Caco-2 (cell line): ENCODE data around the gene PAXIP1. TPM values are rescaled to one million over a fixed set of nuclear protein-coding genes. Genes with fewer than 3 reads are reported as not detected.

Experiments
- BruUV-seq: library from RNA; stranded (reverse); fragments of 400-500 nt; replicated peaks from 2 replicates; lab custom pipeline; 2021; lab: Mats Ljungman, UMichigan
- CTCF ChIA-PET: fragments of 300-600 bp; sonication (Branson Sonifier 250); formaldehyde crosslinking; loops from one replicate; lab custom pipeline; 2022; ENCODE audit warnings: antibody characterized with exemption; lab: Charles Lee
- POLR2A ChIA-PET: fragments of 300-600 bp; sonication (Branson Sonifier 250); formaldehyde crosslinking; loops from one replicate; lab custom pipeline; 2022; ENCODE audit warnings: antibody characterized with exemption; lab: Charles Lee
- DNase-seq, 2 experiments: peaks; one replicate each; pipeline versions ENCODE4 v3.0.0 to v3.0.0-alpha.2; 2020 to 2022
- H3K27me3 ChIP-seq: replicated peaks from 2 replicates; pipeline ENCODE4 v1.6.0; 2011; ENCODE audit warnings: low read length; ENCODE audit not compliant: control insufficient read depth, insufficient read depth
- H3K36me3 ChIP-seq: 2 replicates; pipeline ENCODE4 v1.5.1; 2011; ENCODE audit warnings: low read length; ENCODE audit not compliant: control insufficient read depth, insufficient read depth
- H3K4me1 ChIP-seq: fragments of 250-450 bp; sonication (Bioruptor Pico); 2 replicates; pipeline ENCODE4 v1.5.1; 2020; ENCODE audit warnings: mild to moderate bottlenecking
- H3K4me3 ChIP-seq: 2 replicates; pipeline ENCODE4 v1.5.1; 2011; ENCODE audit warnings: low read depth, mild to moderate bottlenecking, control low read depth, low read length
- H3K9me3 ChIP-seq: fragments of 250-450 bp; sonication (Bioruptor Pico); 2 replicates; pipeline ENCODE4 v1.5.1; 2020; ENCODE audit warnings: mild to moderate bottlenecking, moderate library complexity
- H3K27ac Mint-ChIP-seq: one replicate; pipeline ENCODE4 v1.8.0; 2022; ENCODE audit warnings: mixed read lengths; ENCODE audit not compliant: unreplicated experiment
- H3K27me3 Mint-ChIP-seq: one replicate; pipeline ENCODE4 v1.8.0; 2022; ENCODE audit warnings: mixed read lengths; ENCODE audit not compliant: insufficient read depth, unreplicated experiment
- H3K36me3 Mint-ChIP-seq: one replicate; pipeline ENCODE4 v1.8.0; 2022; ENCODE audit warnings: mild to moderate bottlenecking, mixed read lengths; ENCODE audit not compliant: insufficient read depth, unreplicated experiment
- H3K4me1 Mint-ChIP-seq: one replicate; pipeline ENCODE4 v1.8.0; 2022; ENCODE audit warnings: low read depth, mixed read lengths; ENCODE audit not compliant: unreplicated experiment
- H3K4me3 Mint-ChIP-seq: one replicate; pipeline ENCODE4 v1.8.0; 2022; ENCODE audit warnings: mild to moderate bottlenecking, moderate library complexity, mixed read lengths; ENCODE audit not compliant: unreplicated experiment
- H3K9me3 Mint-ChIP-seq: one replicate; pipeline ENCODE4 v1.8.0; 2022; ENCODE audit warnings: mixed read lengths; ENCODE audit not compliant: unreplicated experiment
- intact Hi-C: fragments of 100-400 bp; cut with micrococcal nuclease; formaldehyde crosslinking; loops from one replicate; pipeline ENCODE4 v1.10.0; 2022; ENCODE audit not compliant: unreplicated experiment
- total RNA-seq: library from RNA; stranded (reverse); gene quantifications from 2 replicates; pipeline ENCODE4 v1.2.3, GENCODE V29; 2022
- TF ChIP-seq, protein P1 (sequence below), 2 experiments: fragments of 200-600 bp in 1 of 2; IDR thresholded peaks; 1 replicate in 1 of 2; 2 replicates in 1 of 2; pipeline versions ENCODE4 v1.5.1 to v1.8.0; 2011 to 2022; ENCODE audit warnings: antibody characterized with exemption in 1 of 2, control low read depth in 1 of 2, inconsistent platforms in 1 of 2, low read depth in 1 of 2, low read length in 1 of 2, mild to moderate bottlenecking in 1 of 2, moderate library complexity in 1 of 2; ENCODE audit not compliant: insufficient read depth in 1 of 2, severe bottlenecking in 1 of 2, unreplicated experiment in 1 of 2

PAXIP1 gene
- total RNA-seq, 1 experiment from 2014 or later: 31.5 TPM

DNA sequence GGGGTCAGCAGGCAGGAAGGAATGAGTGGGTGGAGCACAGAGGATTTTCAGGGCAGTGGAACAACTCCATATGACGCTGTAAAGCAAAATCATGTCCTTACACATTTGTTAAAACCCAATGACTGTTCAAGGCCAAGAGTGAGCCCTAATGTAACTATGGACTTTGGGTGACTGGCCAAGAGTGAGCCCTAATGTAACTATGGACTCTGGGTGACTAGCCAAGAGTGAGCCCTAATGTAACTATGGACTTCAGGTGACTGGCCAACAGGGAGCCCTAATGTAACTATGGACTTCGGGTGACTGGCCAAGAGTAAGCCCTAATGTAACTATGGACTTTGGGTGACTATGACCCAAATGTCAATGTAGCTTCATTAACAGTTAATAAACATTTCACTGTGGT is 52.0 kb downstream of the PAXIP1 start:
- no TSS peak for BruUV-seq
- no peaks in the 10 kb centered on the region for H3K9me3 Mint-ChIP-seq
- intact Hi-C loops: loop anchor here (5.0 kb wide), 1 partner anchor 39 kb away; no protein-coding TSS in a partner anchor
- no peaks in the 10 kb centered on the region for H3K27me3 Mint-ChIP-seq
- Histone ChIP-seq H3K4me3 (no peak overlapping the region), H3K27me3 (no peaks in the 10 kb centered on the region), H3K9me3 (no peaks in the 10 kb centered on the region), H3K36me3 (peaks cover 1% of the 10 kb centered on the region; the same call in 1 of the 2 replicates), H3K4me1 (no peaks in the 10 kb centered on the region)
- TF ChIP-seq, protein P1, sequence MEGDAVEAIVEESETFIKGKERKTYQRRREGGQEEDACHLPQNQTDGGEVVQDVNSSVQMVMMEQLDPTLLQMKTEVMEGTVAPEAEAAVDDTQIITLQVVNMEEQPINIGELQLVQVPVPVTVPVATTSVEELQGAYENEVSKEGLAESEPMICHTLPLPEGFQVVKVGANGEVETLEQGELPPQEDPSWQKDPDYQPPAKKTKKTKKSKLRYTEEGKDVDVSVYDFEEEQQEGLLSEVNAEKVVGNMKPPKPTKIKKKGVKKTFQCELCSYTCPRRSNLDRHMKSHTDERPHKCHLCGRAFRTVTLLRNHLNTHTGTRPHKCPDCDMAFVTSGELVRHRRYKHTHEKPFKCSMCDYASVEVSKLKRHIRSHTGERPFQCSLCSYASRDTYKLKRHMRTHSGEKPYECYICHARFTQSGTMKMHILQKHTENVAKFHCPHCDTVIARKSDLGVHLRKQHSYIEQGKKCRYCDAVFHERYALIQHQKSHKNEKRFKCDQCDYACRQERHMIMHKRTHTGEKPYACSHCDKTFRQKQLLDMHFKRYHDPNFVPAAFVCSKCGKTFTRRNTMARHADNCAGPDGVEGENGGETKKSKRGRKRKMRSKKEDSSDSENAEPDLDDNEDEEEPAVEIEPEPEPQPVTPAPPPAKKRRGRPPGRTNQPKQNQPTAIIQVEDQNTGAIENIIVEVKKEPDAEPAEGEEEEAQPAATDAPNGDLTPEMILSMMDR (IDR thresholded peaks at IDR 0.05; ENCODE audit: insufficient read depth in 1 of 2, low read depth in 1 of 2, low read length in 1 of 2, severe bottlenecking in 1 of 2, unreplicated experiment in 1 of 2): no peak
- ChIA-PET CTCF (no interaction called here), POLR2A (no interaction called here)
- H3K36me3 Mint-ChIP-seq: peaks cover 69% of the 10 kb centered on the region
- no peak for DNase-seq
- no peaks in the 10 kb centered on the region for H3K4me1 Mint-ChIP-seq
- no peak overlapping the region for H3K4me3 Mint-ChIP-seq
- no peak overlapping the region for H3K27ac Mint-ChIP-seq

DNA sequence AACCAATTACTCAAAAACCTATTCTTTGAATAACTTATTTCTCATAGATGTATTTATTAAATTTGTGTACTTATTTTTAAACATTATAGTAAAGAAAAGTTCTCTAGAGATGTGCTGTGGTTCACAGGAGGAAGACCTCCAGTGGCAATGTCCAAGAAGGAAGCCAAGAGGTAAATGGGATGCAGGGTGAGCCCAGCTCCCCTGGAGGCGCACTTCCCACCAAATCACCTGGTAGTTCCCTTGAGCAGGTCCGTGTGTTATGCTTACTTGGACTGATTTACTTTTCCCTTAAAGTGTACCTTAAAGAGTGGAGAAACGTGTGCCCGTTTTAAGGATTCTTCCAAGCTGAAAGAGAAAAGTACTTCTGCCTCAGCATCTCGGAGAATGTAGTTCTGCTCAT is 55.3 kb downstream of the PAXIP1 start:
- Mint-ChIP-seq H3K4me1 (no peaks in the 10 kb centered on the region), H3K27me3 (no peaks in the 10 kb centered on the region), H3K4me3 (no peak overlapping the region), H3K27ac (no peak overlapping the region), H3K36me3 (peaks cover 80% of the 10 kb centered on the region), H3K9me3 (no peaks in the 10 kb centered on the region)
- Histone ChIP-seq H3K4me3 (no peak overlapping the region), H3K27me3 (no peaks in the 10 kb centered on the region), H3K4me1 (no peaks in the 10 kb centered on the region), H3K9me3 (no peaks in the 10 kb centered on the region), H3K36me3 (peaks cover 4% of the 10 kb centered on the region)
- CTCF ChIA-PET: no interaction called here
- intact Hi-C loops: no loop called here
- POLR2A ChIA-PET: no interaction called here
- TF ChIP-seq, protein P1 (IDR thresholded peaks at IDR 0.05; ENCODE audit: insufficient read depth in 1 of 2, low read depth in 1 of 2, low read length in 1 of 2, severe bottlenecking in 1 of 2, unreplicated experiment in 1 of 2): peak in 1 of 2 experiments; percentile 25
- DNase-seq: peak in 1 of 2 experiments; percentile 12
- BruUV-seq: no TSS peak

DNA sequence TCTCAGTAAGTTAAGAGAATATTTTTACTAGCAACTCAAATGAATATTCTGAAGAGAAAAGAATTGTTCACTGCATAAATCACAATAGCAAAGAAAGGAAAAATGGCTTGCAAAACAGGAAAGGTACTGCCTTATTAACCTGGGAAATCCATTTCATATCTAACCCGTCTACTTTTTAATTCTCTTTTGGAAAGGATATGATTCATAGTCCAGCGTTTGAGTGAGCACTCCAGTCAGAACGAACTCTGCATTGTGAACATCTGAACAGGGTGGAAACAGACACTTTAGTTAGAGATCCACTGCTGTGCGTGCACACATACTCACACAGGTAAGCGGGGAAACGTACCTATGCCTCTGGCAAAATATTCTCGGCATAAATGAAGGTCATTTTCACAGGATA is 56.8 kb downstream of the PAXIP1 start:
- CTCF ChIA-PET: no interaction called here

More for the DNA sequence above, 56.8 kb downstream of the PAXIP1 start:
- TF ChIP-seq, protein P1 (IDR thresholded peaks at IDR 0.05; ENCODE audit: insufficient read depth in 1 of 2, low read depth in 1 of 2, low read length in 1 of 2, severe bottlenecking in 1 of 2, unreplicated experiment in 1 of 2): no peak
- POLR2A ChIA-PET: no interaction called here
- Histone ChIP-seq H3K4me1 (no peaks in the 10 kb centered on the region), H3K9me3 (0 out of 2 replicates have a peak, but pooled peaks cover 2% of the 10 kb centered on the region), H3K4me3 (no peak overlapping the region), H3K27me3 (no peaks in the 10 kb centered on the region), H3K36me3 (peaks cover 4% of the 10 kb centered on the region)
- no peak for DNase-seq
- Mint-ChIP-seq H3K4me1 (no peaks in the 10 kb centered on the region), H3K9me3 (peaks cover 6% of the 10 kb centered on the region), H3K27me3 (no peaks in the 10 kb centered on the region), H3K27ac (no peak overlapping the region), H3K36me3 (peaks cover 77% of the 10 kb centered on the region), H3K4me3 (no peak overlapping the region)
- intact Hi-C loops: no loop called here
- no TSS peak for BruUV-seq
